Erythroblast (primary cell): ENCODE results near the gene NCS1.

Experiments used
- GATA1 ChIP-seq: IDR thresholded peaks from 2 replicates; pipeline ENCODE4 v1.6.1; 2011; ENCODE audit warnings: low read depth, mild to moderate bottlenecking, control low read depth, low read length, moderate library complexity
- POLR2A ChIP-seq: IDR thresholded peaks from 2 replicates; pipeline ENCODE4 v1.6.1; 2011; ENCODE audit warnings: mild to moderate bottlenecking, low read length

DNA sequence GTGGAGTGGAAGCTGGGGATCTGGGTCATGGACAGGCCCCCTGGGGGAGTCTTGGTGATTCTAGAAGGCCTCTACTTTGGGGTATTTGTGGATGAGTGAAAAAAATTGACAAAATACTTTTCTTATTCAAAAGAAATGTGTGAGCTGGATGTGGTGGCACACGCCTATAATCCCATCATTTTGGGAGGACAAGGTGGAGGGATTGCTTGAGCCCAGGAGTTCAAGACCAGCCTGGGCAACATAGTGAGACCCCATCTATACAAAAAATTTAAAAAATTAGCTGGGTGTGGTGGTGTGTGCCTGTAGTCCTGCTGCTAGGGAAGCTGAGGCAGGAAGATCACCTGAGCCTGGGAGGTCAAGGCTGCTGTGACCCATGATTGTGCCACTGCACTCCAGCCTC is 6.6 kb upstream of the NCS1 start:
- TF ChIP-seq POLR2A: no peak
- TF ChIP-seq GATA1: no peak
